ENCODE results near the gene ENOX1.

The ENOX1 gene

GRCh38 chr13:43475140-43475539 is 311.6 kb downstream of the ENOX1 start:
- no peak for FAIRE-seq

- no peak for FAIRE-seq
Observed at GRCh38 chr13:43473437-43473836, 313.3 kb downstream of the ENOX1 start.

DNA sequence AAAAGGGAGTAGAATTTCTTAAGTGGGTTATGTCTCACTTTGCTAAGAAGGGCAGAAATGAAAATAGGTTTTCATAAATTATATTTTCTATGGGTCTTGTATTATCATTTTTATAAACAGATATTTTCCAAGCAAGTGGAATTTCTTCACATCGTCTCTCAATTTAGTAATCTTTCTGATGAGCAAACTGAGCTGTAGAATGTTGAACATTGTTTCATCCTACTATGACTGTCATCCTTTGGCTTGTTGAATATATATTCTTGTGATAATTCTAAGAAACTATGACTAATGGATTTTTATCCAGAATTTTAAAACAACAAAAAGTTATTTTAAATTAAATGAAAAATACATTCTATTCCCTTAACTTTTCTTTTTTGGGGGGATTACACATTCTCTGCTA is 313.8 kb downstream of the ENOX1 start:
- FAIRE-seq: no peak

DNA sequence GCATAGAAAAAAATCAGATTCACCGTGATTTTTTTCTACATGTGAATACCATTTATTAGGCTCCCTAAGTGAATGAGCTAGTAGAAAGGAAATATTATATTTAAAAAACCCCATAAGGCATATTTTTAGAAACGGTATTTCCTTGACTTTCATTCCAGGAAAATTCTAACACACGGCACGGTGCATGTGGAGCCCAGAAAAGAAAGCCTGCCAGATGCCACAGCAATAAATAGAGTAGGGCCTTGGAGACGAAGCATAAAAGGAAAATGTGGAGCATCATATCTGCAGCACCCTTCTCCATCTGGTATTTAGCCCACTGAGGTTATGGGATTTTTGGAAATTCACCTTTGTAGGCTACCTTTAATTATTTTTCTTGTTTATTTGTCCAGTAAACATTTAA is 314.4 kb downstream of the ENOX1 start:
- FAIRE-seq: no peak

DNA sequence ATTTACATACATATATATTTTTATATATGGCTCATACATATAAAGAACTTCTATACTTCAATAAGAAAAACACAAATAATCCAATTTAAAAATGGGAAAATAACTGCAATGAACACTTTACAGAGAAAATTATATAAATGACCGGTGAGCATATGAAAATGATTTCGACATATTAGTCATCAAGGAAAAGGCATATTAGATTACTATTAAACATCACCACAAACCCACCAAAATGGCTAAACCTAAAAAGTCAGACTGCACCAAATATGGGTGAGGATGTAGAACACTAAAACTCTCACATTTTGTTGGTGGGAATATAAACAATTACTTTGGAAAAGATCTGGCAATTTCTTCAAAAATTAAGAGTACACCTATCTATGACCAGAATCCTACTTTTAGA is 316.2 kb downstream of the ENOX1 start:
- no peak for FAIRE-seq

DNA sequence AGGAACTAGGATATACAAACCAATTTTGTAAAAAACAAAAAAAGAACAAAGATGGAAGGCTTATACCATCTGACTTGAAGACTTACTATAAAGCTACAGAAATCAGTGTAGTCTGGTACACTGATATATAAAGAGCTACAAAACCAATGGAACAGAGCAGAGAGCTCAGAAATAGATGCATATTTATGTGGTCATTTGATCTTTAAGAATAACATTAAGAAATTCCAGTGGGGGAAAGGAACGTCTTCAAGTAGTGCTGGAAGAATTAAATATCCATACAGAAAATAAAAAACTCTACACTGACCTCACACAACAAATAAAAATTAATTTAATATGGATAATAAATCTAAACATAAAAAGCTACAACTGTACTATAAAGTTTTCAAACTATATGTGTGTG is 317.0 kb downstream of the ENOX1 start:
- peak; percentile 25 for FAIRE-seq

- no peak for FAIRE-seq
Observed at GRCh38 chr13:43464578-43465264, 322.1 kb downstream of the ENOX1 start.

GRCh38 chr13:43448605-43449336 is 338.0 kb downstream of the ENOX1 start:
- no peak for FAIRE-seq

DNA sequence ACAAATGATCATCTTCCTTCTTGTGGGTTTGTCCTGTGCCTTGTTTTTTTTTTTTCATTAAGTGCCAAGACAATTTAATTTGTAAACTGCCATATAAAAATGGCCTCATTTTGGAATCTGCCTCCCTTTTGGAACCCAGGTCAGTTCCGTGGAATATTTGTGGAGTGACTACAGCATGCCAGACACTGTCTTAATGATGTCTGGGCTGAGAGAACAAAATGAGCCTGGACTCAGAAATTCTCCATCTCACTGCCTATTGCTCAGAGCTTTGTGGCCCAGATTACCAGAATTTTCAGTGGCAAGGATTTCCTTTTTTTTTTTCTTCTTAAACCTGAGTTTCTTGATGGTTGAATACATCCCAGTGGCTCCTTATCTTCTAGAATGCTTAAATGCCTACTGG is 340.6 kb downstream of the ENOX1 start:
- no peak for FAIRE-seq

DNA sequence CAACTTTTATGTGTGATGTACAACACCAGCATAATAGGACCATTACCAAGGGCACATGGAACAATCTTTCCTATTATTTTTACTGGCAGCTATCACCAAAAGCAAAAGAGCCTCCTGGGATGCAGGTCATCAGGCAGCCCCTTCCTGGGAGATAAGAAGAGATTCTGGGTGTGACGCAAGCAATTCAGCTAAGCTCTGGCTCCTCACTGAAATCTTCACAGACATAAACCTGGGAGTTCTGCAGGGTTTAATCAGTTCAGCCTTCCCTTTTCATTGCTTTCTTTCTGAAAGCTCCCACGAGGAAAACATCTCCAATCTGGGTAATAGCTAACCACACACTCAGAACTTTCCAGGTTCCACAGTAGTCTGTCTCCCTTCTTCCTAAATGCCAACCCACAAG is 341.1 kb downstream of the ENOX1 start:
- FAIRE-seq: no peak

GRCh38 chr13:43444081-43444480 is 342.7 kb downstream of the ENOX1 start:
- FAIRE-seq: no peak

DNA sequence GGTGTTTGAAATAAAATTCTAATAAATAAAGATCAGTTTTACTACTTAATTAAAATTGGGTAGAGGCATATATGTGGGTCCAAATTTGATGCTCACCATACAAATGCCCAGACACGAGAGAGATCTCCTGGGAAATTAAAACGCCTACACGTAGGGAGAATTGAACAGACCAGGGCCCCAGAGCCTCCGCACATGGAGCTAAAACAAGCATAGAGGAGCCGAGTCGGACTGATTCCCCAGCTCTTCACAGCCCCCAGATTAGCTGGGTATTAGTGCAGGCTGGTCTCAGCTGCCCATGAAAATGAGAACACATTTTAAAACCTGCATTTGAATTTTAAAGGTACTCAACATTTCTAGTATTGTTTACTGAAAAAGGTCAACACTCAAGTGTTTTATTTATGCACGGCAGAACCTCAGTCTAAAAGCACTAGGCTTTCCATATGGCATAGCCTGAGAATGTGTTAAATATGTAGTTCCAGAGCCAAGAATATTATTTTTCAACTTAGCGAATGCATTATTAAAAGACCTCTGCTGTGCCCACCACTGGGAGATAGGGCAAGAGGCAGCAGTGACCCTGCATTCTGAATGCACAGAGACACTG is 344.8 kb downstream of the ENOX1 start:
- FAIRE-seq: no peak

DNA sequence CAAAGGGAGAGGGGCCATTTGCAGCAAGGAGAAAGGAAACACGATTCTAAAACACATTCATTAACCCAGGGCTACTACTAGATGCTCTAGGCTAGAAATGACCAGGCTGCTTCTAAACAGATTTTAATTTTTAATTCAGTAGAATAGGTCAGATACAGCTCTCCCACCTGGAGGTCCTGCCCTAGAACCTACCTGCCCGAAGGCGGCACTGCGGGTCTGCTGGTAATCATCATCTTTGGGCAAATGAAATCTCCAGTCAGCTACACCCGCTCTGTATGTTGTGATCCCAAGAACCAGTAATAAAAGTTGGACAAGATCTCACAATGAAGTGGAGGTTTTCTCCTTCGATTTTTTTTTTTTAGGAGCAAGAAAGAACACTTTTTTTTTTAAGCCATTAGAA is 345.3 kb downstream of the ENOX1 start:
- no peak for FAIRE-seq

- no peak for FAIRE-seq
Observed at GRCh38 chr13:43434191-43434590, 352.6 kb downstream of the ENOX1 start.

DNA sequence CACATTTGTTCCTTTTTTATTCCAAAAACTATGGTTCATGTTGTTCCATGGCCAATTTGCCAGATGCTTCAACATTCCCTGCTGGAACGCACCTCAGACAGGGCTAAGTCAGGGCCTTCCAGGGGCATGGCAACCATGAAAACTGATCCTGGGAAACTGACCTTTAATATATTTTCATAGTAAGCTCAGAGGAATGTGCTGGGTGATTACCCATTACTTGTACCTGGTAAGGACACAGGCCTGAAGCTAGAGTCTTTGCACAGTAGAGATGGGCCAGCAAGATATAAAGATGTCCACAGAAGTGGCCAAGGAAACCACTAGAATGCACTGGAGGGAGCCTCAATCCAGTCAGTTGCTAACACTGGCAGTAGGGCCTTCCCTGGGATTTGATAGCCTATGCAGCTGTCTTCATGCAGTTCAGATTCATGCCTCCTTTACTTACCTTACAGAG is 353.1 kb downstream of the ENOX1 start:
- no peak for FAIRE-seq

GRCh38 chr13:43432958-43433357 is 353.8 kb downstream of the ENOX1 start:
- FAIRE-seq: no peak

DNA sequence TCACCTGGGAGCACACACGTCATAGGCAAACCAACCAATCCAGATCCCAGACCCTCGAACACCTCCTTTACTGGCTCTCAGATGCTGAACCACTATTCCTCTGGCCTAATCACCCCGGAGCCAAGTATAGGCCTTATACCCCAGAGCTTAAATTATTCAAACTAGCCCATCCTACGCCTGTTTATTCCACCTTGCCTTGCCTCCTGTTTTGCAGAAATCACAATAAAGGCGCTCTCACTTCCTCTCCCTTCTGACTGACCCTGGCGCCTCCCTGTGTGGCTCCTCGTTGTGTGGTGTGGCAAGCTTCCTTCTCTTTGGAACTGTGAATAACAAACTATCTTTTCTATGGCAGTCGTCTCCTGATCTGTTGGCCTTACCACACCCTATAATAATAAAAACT is 354.9 kb downstream of the ENOX1 start:
- no peak for FAIRE-seq

GRCh38 chr13:43431290-43431716 is 355.5 kb downstream of the ENOX1 start:
- no peak for FAIRE-seq

- no peak for FAIRE-seq
Observed at GRCh38 chr13:43428545-43429296, 358.1 kb downstream of the ENOX1 start.

GRCh38 chr13:43426355-43426754 is 360.4 kb downstream of the ENOX1 start:
- no peak for FAIRE-seq

- no peak for FAIRE-seq
Observed at GRCh38 chr13:43425234-43425633, 361.5 kb downstream of the ENOX1 start.

GRCh38 chr13:43424412-43424811 is 362.4 kb downstream of the ENOX1 start:
- FAIRE-seq: no peak

- no peak for FAIRE-seq
Observed at GRCh38 chr13:43422116-43422515, 364.7 kb downstream of the ENOX1 start.

All from G401.6 (cell line).